Measurements from ENCODE around the gene NOTUM. TPM values are rescaled to one million over a fixed set of nuclear protein-coding genes. Genes with fewer than 3 reads are reported as not detected.

The NOTUM gene
- total and polyA plus RNA-seq, 10 of the 15 experiments (the other 5 are each of a cell fraction or from before 2014, with no cell fraction given): 0.04 to 0.13 TPM; not detected in 8

DNA sequence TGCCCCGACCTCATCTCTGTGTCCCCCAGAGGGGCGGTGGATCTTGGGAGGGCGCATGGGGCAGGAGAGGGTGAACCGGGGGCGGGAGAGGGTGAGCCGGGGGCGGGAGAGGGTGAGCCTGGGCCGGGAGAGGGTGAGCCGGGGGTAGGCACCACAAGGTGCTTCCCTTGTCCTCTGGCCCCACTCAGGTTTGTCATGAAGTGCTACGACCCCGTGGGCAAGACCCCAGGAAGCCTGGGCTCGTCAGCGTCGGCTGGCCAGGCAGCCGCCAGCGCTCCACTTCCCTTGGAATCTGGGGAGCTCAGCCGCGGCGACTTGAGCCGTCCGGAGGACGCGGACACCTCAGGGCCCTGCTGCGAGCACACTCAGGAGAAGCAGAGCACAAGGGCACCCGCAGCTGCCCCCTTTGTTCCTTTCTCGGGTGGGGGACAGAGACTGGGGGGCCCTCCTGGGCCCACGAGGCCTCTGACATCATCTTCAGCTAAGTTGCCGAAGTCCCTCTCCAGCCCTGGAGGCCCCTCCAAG lies 35.3 kb upstream of the NOTUM start:
- Histone ChIP-seq H3K36me3 (ENCODE audit: control insufficient read depth in 2 of 2, insufficient read depth in 2 of 2, low read length in 1 of 2) (peaks cover 0 to 3% of the 10 kb centered on the region in 2 experiments; a peak in 3 of 4 replicates), H3K4me2 (ENCODE audit: control insufficient read depth, insufficient read depth) (no peak overlapping the region), H3K79me2 (ENCODE audit: control insufficient read depth, insufficient read depth, low read length) (no peaks in the 10 kb centered on the region), H4K20me1 (ENCODE audit: control insufficient read depth, insufficient read depth) (no peaks in the 10 kb centered on the region), H3K4me3 (no peak overlapping the region), H3K4me1 (ENCODE audit: control insufficient read depth, insufficient read depth, low read length) (no peaks in the 10 kb centered on the region), H3K9me3 (replicated peaks; ENCODE audit: control insufficient read depth, insufficient read depth, low read length) (no peaks in the 10 kb centered on the region), H3K27ac (ENCODE audit: control insufficient read depth, insufficient read depth) (no peak overlapping the region), H3K27me3 (replicated peaks in 1 of 2; ENCODE audit: control insufficient read depth in 2 of 2, insufficient read depth in 2 of 2, low read length in 1 of 2) (no peaks in the 10 kb centered on the region), H3K9ac (ENCODE audit: control insufficient read depth, insufficient read depth, low read length) (no peak overlapping the region), H2AFZ (ENCODE audit: control insufficient read depth, low read depth, low read length) (no peak overlapping the region)
- intact Hi-C loops (cut with micrococcal nuclease; ENCODE audit: unreplicated experiment) (no loop called here), in situ Hi-C loops (cut with MboI) (no loop called here)
- DNase-seq (ENCODE audit: low read depth, low spot score) (no peak), ATAC-seq (no peak), FAIRE-seq (no peak)
- no TSS peak for BruUV-seq (replicated peaks)
- RAD21 ChIA-PET (ENCODE audit: unreplicated experiment): no interaction called here
- CTCF ChIA-PET: no interaction called here
- 90% methylated on average over 25 of the region's 28 CpGs for whole genome bisulfite sequencing (ENCODE audit: insufficient coverage, insufficient replicate concordance, low lambda C conversion rate, missing lambda C conversion rate)
- POLR2A ChIA-PET: no interaction called here
- SMC1A ChIA-PET (ENCODE audit: uncharacterized antibody, unreplicated experiment): interaction anchor here (0.6 kb wide), 1 partner anchor 42 kb away, joined by 4 read pairs; no protein-coding TSS in a partner anchor
- TF ChIP-seq CEBPZ (IDR thresholded peaks at IDR 0.05; ENCODE audit: low read depth, low read length) (no peak), ZNF217 (IDR thresholded peaks at IDR 0.05) (no peak), HDAC6 (IDR thresholded peaks at IDR 0.05; ENCODE audit: unreplicated experiment) (no peak), POLR2A (IDR thresholded peaks at IDR 0.05; ENCODE audit: low read depth, low read length) (no peak), MTA2 (IDR thresholded peaks at IDR 0.05; ENCODE audit: low read depth) (no peak), PML (IDR thresholded peaks at IDR 0.05; ENCODE audit: low read length) (no peak), NKRF (conservative IDR thresholded peaks at IDR 0.05) (no peak), PBX3 (IDR thresholded peaks at IDR 0.05; ENCODE audit: insufficient replicate concordance, low read depth, low read length) (no peak), RB1 (IDR thresholded peaks at IDR 0.05; ENCODE audit: borderline replicate concordance) (no peak), NRF1 (conservative IDR thresholded peaks at IDR 0.05; ENCODE audit: low read depth, low read length) (no peak), BCL11A (IDR thresholded peaks at IDR 0.05; ENCODE audit: low read depth, low read length) (no peak), TCF12 (IDR thresholded peaks at IDR 0.05; ENCODE audit: low read depth, low read length) (no peak)
- TF ChIP-seq, protein P1, sequence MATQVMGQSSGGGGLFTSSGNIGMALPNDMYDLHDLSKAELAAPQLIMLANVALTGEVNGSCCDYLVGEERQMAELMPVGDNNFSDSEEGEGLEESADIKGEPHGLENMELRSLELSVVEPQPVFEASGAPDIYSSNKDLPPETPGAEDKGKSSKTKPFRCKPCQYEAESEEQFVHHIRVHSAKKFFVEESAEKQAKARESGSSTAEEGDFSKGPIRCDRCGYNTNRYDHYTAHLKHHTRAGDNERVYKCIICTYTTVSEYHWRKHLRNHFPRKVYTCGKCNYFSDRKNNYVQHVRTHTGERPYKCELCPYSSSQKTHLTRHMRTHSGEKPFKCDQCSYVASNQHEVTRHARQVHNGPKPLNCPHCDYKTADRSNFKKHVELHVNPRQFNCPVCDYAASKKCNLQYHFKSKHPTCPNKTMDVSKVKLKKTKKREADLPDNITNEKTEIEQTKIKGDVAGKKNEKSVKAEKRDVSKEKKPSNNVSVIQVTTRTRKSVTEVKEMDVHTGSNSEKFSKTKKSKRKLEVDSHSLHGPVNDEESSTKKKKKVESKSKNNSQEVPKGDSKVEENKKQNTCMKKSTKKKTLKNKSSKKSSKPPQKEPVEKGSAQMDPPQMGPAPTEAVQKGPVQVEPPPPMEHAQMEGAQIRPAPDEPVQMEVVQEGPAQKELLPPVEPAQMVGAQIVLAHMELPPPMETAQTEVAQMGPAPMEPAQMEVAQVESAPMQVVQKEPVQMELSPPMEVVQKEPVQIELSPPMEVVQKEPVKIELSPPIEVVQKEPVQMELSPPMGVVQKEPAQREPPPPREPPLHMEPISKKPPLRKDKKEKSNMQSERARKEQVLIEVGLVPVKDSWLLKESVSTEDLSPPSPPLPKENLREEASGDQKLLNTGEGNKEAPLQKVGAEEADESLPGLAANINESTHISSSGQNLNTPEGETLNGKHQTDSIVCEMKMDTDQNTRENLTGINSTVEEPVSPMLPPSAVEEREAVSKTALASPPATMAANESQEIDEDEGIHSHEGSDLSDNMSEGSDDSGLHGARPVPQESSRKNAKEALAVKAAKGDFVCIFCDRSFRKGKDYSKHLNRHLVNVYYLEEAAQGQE (IDR thresholded peaks at IDR 0.05; ENCODE audit: low read depth, low read length): no peak
